Panc1 (cell line): ENCODE data around the gene CEP44.

ENCODE experiments used
- TCF7L2 ChIP-seq: IDR thresholded peaks from 2 replicates; pipeline ENCODE4 v1.6.1; 2011; ENCODE audit warnings: mild to moderate bottlenecking, low read depth, low read length, inconsistent platforms
- TF ChIP-seq, protein P1 (sequence below), 2 experiments: IDR thresholded peaks; 2 replicates each; pipeline ENCODE4 v1.6.1; 2011 to 2012; ENCODE audit warnings: low read depth in 2 of 2, control low read depth in 1 of 2, low read length in 1 of 2, mild to moderate bottlenecking in 1 of 2, moderate library complexity in 1 of 2; ENCODE audit not compliant: insufficient read depth in 1 of 2

DNA sequence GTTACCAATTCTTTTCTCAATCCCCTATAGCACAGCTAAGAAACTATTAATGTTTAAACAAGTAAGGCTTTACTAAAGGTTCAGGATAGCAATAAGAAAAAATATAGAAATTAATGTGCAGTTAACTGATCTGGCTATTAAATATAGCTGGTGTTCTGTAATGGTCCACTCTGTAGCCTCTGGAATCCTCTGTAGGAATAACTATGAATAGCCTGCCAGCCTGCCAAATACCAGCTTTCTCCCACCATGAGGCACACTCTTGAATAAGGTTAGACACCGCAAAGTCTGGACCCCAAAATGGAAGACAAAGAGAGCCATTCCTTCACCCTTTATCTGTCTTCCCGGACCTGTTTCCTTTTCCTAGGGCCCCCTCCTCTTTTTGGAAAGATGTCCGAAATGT, 30.6 kb downstream of the CEP44 start:
- TF ChIP-seq, protein P1, sequence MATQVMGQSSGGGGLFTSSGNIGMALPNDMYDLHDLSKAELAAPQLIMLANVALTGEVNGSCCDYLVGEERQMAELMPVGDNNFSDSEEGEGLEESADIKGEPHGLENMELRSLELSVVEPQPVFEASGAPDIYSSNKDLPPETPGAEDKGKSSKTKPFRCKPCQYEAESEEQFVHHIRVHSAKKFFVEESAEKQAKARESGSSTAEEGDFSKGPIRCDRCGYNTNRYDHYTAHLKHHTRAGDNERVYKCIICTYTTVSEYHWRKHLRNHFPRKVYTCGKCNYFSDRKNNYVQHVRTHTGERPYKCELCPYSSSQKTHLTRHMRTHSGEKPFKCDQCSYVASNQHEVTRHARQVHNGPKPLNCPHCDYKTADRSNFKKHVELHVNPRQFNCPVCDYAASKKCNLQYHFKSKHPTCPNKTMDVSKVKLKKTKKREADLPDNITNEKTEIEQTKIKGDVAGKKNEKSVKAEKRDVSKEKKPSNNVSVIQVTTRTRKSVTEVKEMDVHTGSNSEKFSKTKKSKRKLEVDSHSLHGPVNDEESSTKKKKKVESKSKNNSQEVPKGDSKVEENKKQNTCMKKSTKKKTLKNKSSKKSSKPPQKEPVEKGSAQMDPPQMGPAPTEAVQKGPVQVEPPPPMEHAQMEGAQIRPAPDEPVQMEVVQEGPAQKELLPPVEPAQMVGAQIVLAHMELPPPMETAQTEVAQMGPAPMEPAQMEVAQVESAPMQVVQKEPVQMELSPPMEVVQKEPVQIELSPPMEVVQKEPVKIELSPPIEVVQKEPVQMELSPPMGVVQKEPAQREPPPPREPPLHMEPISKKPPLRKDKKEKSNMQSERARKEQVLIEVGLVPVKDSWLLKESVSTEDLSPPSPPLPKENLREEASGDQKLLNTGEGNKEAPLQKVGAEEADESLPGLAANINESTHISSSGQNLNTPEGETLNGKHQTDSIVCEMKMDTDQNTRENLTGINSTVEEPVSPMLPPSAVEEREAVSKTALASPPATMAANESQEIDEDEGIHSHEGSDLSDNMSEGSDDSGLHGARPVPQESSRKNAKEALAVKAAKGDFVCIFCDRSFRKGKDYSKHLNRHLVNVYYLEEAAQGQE (IDR thresholded peaks at IDR 0.05; ENCODE audit: insufficient read depth in 1 of 2, low read depth in 2 of 2, low read length in 1 of 2) = no peak
- no peak for TF ChIP-seq TCF7L2
